GM18867 (cell line): ENCODE data around the gene CRTAC1.

Experiments
- ATAC-seq: cut with Tn5 transposase; IDR thresholded peaks from one replicate; pipeline ENCODE4 v1.9.1; 2021; ENCODE audit warnings: mild to moderate bottlenecking, moderate library complexity; ENCODE audit not compliant: unreplicated experiment

Gene CRTAC1

GRCh38 chr10:97818572-97818971 lies 211.8 kb downstream of the CRTAC1 start:
- ATAC-seq = no peak

- ATAC-seq = no peak
These were observed 213.8 kb downstream of the CRTAC1 start for GRCh38 chr10:97816609-97817008.
